Choroid plexus epithelial cell (primary cell): ENCODE results near the gene FUOM.
"Not testable (repeated sequence)": the region's sequence is repeated elsewhere in the genome, so short reads cannot be mapped to it uniquely, and the experiment has no call there.

ENCODE experiments used
- DNase-seq: peaks from one replicate; pipeline ENCODE4 v3.0.0-alpha.2; 2010; ENCODE audit warnings: low read depth
- H3K4me3 ChIP-seq: 2 replicates; pipeline ENCODE4 v1.5.1; 2011; ENCODE audit warnings: low read depth, mild to moderate bottlenecking, control low read depth, low read length, moderate library complexity
- CTCF ChIP-seq: conservative IDR thresholded peaks from 2 replicates; pipeline ENCODE4 v1.5.1; 2011; ENCODE audit warnings: low read depth, mild to moderate bottlenecking, control low read depth, inconsistent platforms, low read length, moderate library complexity

FUOM gene

DNA sequence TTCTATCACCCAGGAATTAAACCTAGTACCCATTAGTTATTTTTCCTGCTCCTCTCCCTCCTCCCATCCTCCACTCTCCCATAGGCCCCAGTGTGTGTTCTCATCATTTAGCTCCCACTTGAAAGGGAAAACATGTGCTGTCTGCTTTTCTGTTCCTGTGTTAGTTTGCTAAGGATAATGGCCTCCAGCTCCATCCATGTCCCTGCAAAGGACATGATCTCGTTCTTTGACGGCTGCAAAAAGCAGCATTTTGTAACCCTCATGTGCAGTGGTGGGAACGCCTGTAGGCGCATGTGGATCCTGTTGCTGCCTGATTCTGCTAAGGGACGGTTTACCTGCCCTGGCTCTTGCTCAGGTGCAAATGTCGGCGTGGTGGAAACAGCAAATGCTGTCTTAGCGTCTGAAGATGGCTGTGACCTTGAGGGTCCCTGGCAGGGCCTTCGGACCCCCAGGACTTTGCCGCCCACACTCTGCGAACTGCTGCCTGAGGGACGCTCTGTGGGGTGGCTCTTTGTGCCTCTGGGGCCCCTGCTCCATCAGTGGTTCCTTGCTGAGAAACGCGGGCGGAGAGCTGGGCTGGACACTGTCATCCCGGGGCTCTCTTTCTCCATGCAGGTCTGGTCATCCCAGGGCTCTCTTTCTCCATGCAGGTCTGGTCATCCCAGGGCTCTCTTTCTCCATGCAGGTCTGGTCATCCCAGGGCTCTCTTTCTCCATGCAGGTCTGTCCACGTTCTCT, 30.6 kb upstream of the FUOM start:
- DNase-seq: no peak
- no peak for TF ChIP-seq CTCF
- no peak overlapping the region for H3K4me3 ChIP-seq

DNA sequence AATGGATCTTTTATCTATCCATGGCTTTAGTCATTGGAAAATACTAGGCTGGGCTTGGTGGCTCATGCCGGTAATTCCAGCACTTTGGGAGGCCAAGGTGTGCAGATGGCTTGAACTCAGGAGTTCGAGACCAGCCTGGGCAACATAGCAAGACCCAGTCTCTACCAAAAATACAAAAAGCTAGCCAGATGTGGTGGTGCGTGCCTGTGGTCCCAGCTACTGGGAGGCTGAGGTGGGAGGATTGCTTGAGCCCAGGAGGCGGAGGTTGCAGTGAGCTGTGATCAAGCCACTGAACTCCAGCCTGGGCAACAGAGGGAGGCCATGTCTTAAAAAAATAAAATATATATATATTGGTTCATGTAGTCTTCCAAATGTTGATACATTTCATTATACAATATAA, 29.1 kb upstream of the FUOM start:
- DNase-seq, H3K4me3 ChIP-seq: not testable (repeated sequence)

GRCh38 chr10:133385214-133385613, 27.4 kb upstream of the FUOM start:
- H3K4me3 ChIP-seq: no peak overlapping the region
- DNase-seq: no peak
- no peak for TF ChIP-seq CTCF

DNA sequence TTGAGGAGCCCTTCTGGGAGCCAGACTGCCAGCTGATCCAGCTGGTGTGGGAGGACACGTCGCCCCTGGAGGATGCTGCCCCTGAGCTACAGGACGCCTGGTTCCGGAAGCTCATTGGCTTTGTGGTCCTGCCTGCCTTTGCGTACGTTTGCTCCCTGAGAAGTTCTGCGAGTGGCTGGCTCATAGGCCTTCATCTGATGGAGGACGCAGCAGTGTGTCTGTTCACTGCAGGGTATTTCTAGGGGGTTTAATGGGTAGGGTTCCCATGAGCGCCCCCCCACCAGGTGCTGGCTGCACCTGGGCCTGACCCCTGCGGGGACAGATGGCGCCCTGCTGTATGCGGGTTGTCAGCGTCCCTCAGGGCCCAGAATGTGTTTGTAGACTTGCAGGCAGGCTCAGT, 26.3 kb upstream of the FUOM start:
- TF ChIP-seq CTCF: no peak

GRCh38 chr10:133383551-133383950, 25.7 kb upstream of the FUOM start:
- TF ChIP-seq CTCF: no peak
- no peak for DNase-seq
- no peak overlapping the region for H3K4me3 ChIP-seq

More for the DNA sequence above, 26.3 kb upstream of the FUOM start:
- no peak for DNase-seq
- no peak overlapping the region for H3K4me3 ChIP-seq

- DNase-seq: no peak
- TF ChIP-seq CTCF: no peak
- H3K4me3 ChIP-seq: no peak overlapping the region
Measured at GRCh38 chr10:133381036-133381435, 23.2 kb upstream of the FUOM start.

- no peak for DNase-seq
- no peak for TF ChIP-seq CTCF
- peak overlapping the region; percentile 61 for H3K4me3 ChIP-seq
Measured at GRCh38 chr10:133379801-133380666, 22.2 kb upstream of the FUOM start.
